Osteocyte (in vitro differentiated cells): Measurements from ENCODE around the gene LRRK2. TPM values are rescaled to one million over a fixed set of nuclear protein-coding genes. Genes with fewer than 3 reads are reported as not detected.

ENCODE experiments used
- DNase-seq: peaks from one replicate; pipeline ENCODE4 v3.0.0; 2021; ENCODE audit warnings: mixed read lengths; ENCODE audit not compliant: unreplicated experiment; ENCODE audit errors: extremely low spot score
- H3K27ac Mint-ChIP-seq: one replicate; pipeline ENCODE4 v1.8.0; 2021; ENCODE audit warnings: mild to moderate bottlenecking, mixed read lengths; ENCODE audit not compliant: unreplicated experiment
- H3K27me3 Mint-ChIP-seq: one replicate; pipeline ENCODE4 v1.8.0; 2021; ENCODE audit warnings: mixed read lengths; ENCODE audit not compliant: unreplicated experiment
- H3K36me3 Mint-ChIP-seq: one replicate; pipeline ENCODE4 v1.8.0; 2021; ENCODE audit warnings: mixed read lengths; ENCODE audit not compliant: unreplicated experiment
- H3K4me1 Mint-ChIP-seq: one replicate; pipeline ENCODE4 v1.8.0; 2021; ENCODE audit warnings: mixed read lengths; ENCODE audit not compliant: unreplicated experiment
- H3K4me3 Mint-ChIP-seq: one replicate; pipeline ENCODE4 v1.8.0; 2021; ENCODE audit warnings: mild to moderate bottlenecking, moderate library complexity, mixed read lengths; ENCODE audit not compliant: unreplicated experiment
- H3K9me3 Mint-ChIP-seq: one replicate; pipeline ENCODE4 v1.8.0; 2021; ENCODE audit warnings: mixed read lengths; ENCODE audit not compliant: unreplicated experiment
- CTCF ChIP-seq: fragments of 200-600 bp; sonication (generic); IDR thresholded peaks from 2 replicates; pipeline ENCODE4 v1.5.0; 2021; ENCODE audit warnings: antibody characterized with exemption, mild to moderate bottlenecking, moderate library complexity
- total RNA-seq: library from RNA; stranded (reverse); gene quantifications from 2 replicates; pipeline ENCODE4 v1.2.1, GENCODE V29; 2021

Gene LRRK2
- total RNA-seq, 1 donor from 2014 or later, result not detected

DNA sequence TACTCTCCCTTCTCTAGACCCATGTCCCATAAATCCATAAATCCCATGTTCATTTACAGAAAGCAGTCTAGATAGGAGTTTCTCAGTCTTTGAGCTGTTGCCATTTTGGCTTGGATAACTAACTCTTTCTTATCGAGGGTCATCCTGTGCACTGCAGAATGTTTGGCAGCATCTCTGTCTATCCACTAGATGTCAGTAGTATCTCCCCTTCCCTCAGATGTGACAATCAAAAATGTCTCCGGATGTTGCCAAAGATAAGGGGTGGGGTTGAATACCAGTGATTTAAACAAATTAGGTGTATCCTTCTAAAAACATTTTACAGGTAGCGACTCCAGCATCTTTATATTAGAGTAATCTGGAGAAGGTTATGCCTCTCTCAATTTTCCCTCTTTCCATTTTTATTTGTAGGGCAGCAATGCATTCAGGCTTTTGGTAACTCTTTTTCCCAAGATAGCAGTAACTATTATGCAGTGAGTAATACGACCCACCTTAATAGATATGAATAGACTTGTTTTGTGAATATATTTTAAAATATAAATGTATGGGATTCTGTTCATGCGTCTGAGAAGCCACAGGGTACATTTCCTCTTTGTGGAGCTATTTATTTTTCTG, 100.7 kb downstream of the LRRK2 start:
- peak; percentile 47 for TF ChIP-seq CTCF
- no peaks in the 10 kb centered on the region for H3K27me3 Mint-ChIP-seq

GRCh38 chr12:40327535-40327934, 102.7 kb downstream of the LRRK2 start:
- Mint-ChIP-seq H3K27me3 (no peaks in the 10 kb centered on the region), H3K9me3 (peaks cover 14% of the 10 kb centered on the region), H3K36me3 (no peaks in the 10 kb centered on the region), H3K4me3 (no peak overlapping the region), H3K4me1 (no peaks in the 10 kb centered on the region), H3K27ac (no peak overlapping the region)
- no peak for TF ChIP-seq CTCF
- no peak for DNase-seq

More for the DNA sequence above, 100.7 kb downstream of the LRRK2 start:
- Mint-ChIP-seq H3K4me3 (no peak overlapping the region), H3K27ac (no peak overlapping the region), H3K4me1 (no peaks in the 10 kb centered on the region), H3K9me3 (peaks cover 7% of the 10 kb centered on the region), H3K36me3 (no peaks in the 10 kb centered on the region)
- no peak for DNase-seq

DNA sequence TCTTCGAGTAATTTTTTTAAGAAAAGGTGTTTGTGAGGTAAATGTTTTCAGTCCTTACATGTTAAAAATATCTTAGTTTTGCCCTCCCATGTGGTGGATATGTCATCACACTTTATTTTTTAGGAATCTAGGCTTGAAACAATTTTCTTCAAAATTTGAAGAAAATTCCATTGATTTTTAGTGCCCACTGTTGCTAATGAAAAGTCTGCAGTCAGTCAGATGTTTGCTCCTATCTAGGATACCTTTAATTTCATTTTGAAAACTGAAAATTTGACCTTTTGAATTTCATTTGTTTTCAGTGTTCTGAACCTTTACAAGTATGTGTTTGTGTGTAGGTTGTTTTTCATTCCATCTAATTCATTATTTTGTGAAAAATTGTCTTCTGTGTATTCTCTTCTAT, 105.4 kb downstream of the LRRK2 start:
- H3K4me1 Mint-ChIP-seq, result no peaks in the 10 kb centered on the region
- no peak for TF ChIP-seq CTCF
- peaks cover 14% of the 10 kb centered on the region for H3K9me3 Mint-ChIP-seq
- no peak for DNase-seq
- no peaks in the 10 kb centered on the region for H3K36me3 Mint-ChIP-seq
- H3K27me3 Mint-ChIP-seq, result no peaks in the 10 kb centered on the region
- no peak overlapping the region for H3K27ac Mint-ChIP-seq
- no peak overlapping the region for H3K4me3 Mint-ChIP-seq

GRCh38 chr12:40331886-40332285, 107.1 kb downstream of the LRRK2 start:
- Mint-ChIP-seq H3K4me1 (no peaks in the 10 kb centered on the region), H3K27ac (no peak overlapping the region), H3K4me3 (no peak overlapping the region), H3K9me3 (peaks cover 14% of the 10 kb centered on the region), H3K36me3 (no peaks in the 10 kb centered on the region), H3K27me3 (no peaks in the 10 kb centered on the region)
- DNase-seq, result no peak
- no peak for TF ChIP-seq CTCF

GRCh38 chr12:40335991-40336390, 111.2 kb downstream of the LRRK2 start:
- Mint-ChIP-seq H3K4me1 (no peaks in the 10 kb centered on the region), H3K27ac (no peak overlapping the region), H3K4me3 (no peak overlapping the region), H3K9me3 (peaks cover 1% of the 10 kb centered on the region), H3K36me3 (no peaks in the 10 kb centered on the region), H3K27me3 (no peaks in the 10 kb centered on the region)
- TF ChIP-seq CTCF, result no peak
- no peak for DNase-seq
